ENCODE measurements around the gene ABLIM3.

DNA sequence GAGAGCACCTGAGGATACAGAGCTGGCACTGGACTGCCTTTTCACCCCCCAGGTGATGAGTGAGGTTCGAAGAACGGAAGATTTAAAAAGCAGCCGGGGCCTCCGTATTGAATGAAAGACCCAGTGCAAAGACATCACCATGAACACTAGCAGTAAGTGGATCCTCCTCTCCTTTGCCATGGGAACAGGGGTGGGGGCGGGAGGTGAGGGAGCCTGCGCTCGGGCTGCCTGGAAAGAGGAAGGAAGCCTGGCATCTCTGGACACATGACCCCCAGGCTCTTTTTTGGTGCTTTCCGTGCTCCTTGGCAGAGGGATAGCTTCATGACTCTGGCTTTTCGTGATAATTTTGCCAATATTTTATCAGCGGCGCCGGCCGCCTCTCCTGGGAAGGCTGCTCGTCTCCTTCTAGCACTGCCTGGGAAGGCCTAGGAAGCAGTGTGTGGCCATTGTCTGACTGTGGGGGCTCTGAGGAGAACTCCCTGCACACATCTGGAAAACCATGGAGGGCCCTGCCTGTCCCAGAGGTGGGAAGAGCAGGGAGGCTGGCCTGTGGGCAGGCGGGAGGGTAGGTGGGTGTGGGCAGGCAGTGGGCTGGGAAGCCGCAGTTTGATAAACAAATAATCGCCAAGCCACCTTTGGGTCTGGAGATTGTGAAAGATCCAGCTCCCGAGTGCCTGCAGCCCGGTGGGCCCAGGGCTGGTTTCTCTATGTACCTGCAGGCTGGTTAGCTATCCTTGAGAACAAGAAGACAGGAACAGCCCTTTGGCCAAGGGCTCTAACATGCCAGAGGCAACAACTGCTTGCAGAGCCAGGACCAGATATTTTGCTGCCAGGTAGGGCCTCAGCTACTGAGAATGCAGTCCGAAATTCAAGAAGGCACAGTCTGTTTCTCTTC lies 911 bp downstream of the ABLIM3 start:
- TF ChIP-seq SIN3A (IDR thresholded peaks at IDR 0.05; ENCODE audit: borderline replicate concordance, insufficient read depth, low read length) (no peak), POLR2AphosphoS5 (IDR thresholded peaks at IDR 0.05; ENCODE audit: low read depth, low read length) (no peak), TAF1 (IDR thresholded peaks at IDR 0.05; ENCODE audit: borderline replicate concordance, insufficient read depth, low read length) (no peak)
- TF ChIP-seq, protein P1, sequence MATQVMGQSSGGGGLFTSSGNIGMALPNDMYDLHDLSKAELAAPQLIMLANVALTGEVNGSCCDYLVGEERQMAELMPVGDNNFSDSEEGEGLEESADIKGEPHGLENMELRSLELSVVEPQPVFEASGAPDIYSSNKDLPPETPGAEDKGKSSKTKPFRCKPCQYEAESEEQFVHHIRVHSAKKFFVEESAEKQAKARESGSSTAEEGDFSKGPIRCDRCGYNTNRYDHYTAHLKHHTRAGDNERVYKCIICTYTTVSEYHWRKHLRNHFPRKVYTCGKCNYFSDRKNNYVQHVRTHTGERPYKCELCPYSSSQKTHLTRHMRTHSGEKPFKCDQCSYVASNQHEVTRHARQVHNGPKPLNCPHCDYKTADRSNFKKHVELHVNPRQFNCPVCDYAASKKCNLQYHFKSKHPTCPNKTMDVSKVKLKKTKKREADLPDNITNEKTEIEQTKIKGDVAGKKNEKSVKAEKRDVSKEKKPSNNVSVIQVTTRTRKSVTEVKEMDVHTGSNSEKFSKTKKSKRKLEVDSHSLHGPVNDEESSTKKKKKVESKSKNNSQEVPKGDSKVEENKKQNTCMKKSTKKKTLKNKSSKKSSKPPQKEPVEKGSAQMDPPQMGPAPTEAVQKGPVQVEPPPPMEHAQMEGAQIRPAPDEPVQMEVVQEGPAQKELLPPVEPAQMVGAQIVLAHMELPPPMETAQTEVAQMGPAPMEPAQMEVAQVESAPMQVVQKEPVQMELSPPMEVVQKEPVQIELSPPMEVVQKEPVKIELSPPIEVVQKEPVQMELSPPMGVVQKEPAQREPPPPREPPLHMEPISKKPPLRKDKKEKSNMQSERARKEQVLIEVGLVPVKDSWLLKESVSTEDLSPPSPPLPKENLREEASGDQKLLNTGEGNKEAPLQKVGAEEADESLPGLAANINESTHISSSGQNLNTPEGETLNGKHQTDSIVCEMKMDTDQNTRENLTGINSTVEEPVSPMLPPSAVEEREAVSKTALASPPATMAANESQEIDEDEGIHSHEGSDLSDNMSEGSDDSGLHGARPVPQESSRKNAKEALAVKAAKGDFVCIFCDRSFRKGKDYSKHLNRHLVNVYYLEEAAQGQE (IDR thresholded peaks at IDR 0.05; ENCODE audit: insufficient read depth in 1 of 2, low read depth in 2 of 2, low read length in 2 of 2): no peak
